BE2C (cell line): Measurements from ENCODE around the gene ABT1. TPM values are rescaled to one million over a fixed set of nuclear protein-coding genes. Genes with fewer than 3 reads are reported as not detected.
"Not testable (repeated sequence)": the region's sequence is repeated elsewhere in the genome, so short reads cannot be mapped to it uniquely, and the experiment has no call there.

Experiments used
- DNase-seq: peaks from one replicate; pipeline ENCODE4 v3.0.0-alpha.2; 2020
- H3K27me3 ChIP-seq: fragments of 250-450 bp; sonication (Bioruptor Pico); 2 replicates; pipeline ENCODE4 v1.5.1; 2020; ENCODE audit warnings: mild to moderate bottlenecking
- H3K36me3 ChIP-seq: fragments of 250-450 bp; sonication (Bioruptor Pico); 2 replicates; pipeline ENCODE4 v1.5.1; 2020; ENCODE audit warnings: mild to moderate bottlenecking
- H3K4me1 ChIP-seq: fragments of 250-450 bp; sonication (Bioruptor Pico); 2 replicates; pipeline ENCODE4 v1.5.1; 2020
- H3K4me3 ChIP-seq: 2 replicates; pipeline ENCODE4 v1.5.1; 2011; ENCODE audit warnings: low read depth, low read length
- H3K9me3 ChIP-seq: fragments of 250-450 bp; sonication (Bioruptor Pico); 2 replicates; pipeline ENCODE4 v1.5.1; 2020
- polyA plus RNA-seq: library from polyadenylated mRNA; unstranded; fragments of >200 nt; gene quantifications from one replicate; pipeline ENCODE4 v1.2.1, GENCODE V29; 2012; ENCODE audit warnings: low read depth, missing spikeins; ENCODE audit not compliant: insufficient read length, insufficient read depth
- TF ChIP-seq, protein P1 (sequence below): IDR thresholded peaks from 2 replicates; pipeline ENCODE4 v1.5.1; 2012; ENCODE audit warnings: mild to moderate bottlenecking, low read depth, low read length

ABT1 gene
- 65.8 TPM for polyA plus RNA-seq

DNA sequence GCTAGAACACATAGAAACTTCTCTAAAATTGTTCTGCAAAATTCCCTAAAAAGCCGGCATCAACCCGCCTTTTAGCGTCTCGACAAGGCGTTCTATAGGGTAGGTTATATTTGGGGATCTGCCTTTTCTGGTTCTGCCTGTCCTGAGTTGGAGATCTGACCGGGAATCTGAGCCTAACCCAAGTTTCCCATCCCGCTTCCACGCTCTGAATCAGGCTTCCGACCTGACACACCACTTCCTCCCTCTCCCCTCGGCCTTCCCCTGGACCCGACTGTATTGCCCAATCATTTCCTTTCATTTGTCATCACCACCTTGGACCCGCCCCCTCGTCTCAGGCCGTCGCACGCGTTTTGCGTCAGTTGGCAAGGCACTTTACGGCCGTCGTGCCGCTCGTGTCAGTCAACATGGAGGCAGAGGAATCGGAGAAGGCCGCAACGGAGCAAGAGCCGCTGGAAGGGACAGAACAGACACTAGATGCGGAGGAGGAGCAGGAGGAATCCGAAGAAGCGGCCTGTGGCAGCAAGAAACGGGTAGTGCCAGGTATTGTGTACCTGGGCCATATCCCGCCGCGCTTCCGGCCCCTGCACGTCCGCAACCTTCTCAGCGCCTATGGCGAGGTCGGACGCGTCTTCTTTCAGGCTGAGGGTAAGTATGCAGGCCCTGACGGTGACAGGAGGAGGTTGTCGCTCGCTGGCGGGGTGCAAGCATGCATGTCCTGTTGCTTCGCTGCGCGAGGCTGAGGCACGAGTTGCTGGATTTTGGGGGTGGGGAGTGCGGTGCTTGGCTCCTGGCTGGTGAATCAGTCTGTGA lies at the start of gene ABT1:
ABT1 (plus strand) TSS at position 375 of the 810 bp plus-strand sequence; CDS start at position 405, 30 bp downstream.
- H3K4me3 ChIP-seq, result peak within 1 kb of the TSS; percentile 97

DNA sequence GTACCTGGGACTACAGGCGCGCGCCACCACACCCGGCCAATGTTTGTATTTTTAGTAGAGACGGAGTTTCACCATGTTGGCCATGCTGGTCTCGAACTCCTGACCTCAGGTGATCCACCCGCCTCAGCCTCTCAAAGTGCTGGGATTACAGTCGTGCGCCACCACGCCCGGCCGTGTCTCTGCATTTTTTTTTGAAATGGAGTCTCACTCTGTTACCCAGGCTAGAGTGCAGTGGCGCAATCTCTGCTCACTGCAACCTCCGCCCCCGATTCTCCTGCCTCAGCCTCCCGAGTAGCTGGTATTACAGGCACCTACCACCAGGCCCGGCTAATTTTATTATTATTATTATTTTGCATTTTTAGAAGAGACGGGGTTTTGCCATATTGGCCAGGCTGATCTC lies 49.4 kb upstream of the ABT1 start:
- not testable (repeated sequence) for H3K9me3 ChIP-seq, H3K27me3 ChIP-seq, H3K4me3 ChIP-seq, H3K4me1 ChIP-seq, DNase-seq, H3K36me3 ChIP-seq

More for the DNA sequence above, at the start of gene ABT1:
- H3K36me3 ChIP-seq, result peaks cover 22% of the 10 kb centered on the region
- no peaks in the 10 kb centered on the region for H3K9me3 ChIP-seq
- H3K27me3 ChIP-seq, result no peaks in the 10 kb centered on the region
- TF ChIP-seq, protein P1, sequence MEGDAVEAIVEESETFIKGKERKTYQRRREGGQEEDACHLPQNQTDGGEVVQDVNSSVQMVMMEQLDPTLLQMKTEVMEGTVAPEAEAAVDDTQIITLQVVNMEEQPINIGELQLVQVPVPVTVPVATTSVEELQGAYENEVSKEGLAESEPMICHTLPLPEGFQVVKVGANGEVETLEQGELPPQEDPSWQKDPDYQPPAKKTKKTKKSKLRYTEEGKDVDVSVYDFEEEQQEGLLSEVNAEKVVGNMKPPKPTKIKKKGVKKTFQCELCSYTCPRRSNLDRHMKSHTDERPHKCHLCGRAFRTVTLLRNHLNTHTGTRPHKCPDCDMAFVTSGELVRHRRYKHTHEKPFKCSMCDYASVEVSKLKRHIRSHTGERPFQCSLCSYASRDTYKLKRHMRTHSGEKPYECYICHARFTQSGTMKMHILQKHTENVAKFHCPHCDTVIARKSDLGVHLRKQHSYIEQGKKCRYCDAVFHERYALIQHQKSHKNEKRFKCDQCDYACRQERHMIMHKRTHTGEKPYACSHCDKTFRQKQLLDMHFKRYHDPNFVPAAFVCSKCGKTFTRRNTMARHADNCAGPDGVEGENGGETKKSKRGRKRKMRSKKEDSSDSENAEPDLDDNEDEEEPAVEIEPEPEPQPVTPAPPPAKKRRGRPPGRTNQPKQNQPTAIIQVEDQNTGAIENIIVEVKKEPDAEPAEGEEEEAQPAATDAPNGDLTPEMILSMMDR, result no peak
- DNase-seq, result peak; percentile 97
- no peaks in the 10 kb centered on the region for H3K4me1 ChIP-seq

DNA sequence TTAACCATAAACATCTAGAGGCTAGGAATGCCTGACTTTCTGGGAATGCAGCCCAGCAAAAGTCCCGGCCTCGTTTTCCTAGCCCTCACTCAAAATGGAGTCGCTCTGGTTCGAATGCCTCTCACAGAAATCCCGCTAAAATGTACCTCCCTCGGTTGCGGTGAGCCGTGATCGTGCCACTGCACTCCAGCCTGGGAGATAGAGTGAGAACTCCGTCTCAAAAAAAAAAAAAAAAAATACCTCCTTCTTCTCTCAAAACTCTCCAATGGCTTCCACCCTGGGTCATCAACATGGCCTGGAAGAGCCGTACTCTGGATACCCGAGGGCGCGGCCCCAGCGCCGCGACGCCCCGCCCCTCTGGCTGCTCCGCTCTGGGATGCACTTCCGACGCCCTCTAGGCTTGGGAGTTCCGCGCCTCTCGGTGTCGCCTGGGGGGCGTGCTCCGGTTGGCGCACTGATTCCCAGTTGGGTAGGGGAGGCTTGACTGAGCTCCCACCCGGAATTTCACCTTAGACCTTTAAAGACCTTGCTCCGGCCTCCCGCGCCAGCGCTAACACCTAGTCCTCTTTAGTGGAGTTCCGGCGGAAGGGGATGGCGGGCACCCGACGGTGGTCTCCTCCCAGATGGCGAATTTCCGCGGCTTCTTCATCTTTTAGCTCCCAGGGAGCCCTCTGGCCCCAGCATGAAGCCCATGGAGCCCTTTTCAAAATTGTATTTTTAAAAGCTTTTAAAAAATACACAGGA lies 46.3 kb upstream of the ABT1 start:
- H3K4me3 ChIP-seq, result peak overlapping the region; percentile 72
- H3K9me3 ChIP-seq, result no peaks in the 10 kb centered on the region
- no peaks in the 10 kb centered on the region for H3K4me1 ChIP-seq
- TF ChIP-seq, protein P1, result no peak
- peaks cover 3% of the 10 kb centered on the region; the same call in 1 of the 2 replicates for H3K36me3 ChIP-seq
- H3K27me3 ChIP-seq, result no peaks in the 10 kb centered on the region
- peak; percentile 84 for DNase-seq

DNA sequence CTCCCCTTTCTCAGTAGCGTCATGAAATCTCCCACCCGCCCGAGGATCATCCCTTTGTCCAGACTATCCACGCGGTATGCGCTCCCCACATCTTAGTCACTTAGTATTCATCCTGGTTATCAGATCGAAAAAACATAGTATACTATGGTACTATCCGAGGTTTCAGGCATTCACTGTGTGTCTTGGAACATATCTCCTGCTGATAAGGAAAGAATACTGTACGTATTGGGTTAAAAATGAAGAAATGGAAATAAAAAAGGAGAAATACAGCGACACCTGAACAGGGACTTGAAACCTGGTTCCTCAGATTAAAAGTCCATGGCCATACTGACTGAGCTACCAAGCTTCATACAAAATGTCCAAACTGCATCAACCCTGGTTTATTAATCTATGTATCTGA lies 44.5 kb upstream of the ABT1 start:
- no peak for DNase-seq
- H3K4me1 ChIP-seq, result no peaks in the 10 kb centered on the region
- no peaks in the 10 kb centered on the region for H3K27me3 ChIP-seq
- H3K9me3 ChIP-seq, result no peaks in the 10 kb centered on the region
- TF ChIP-seq, protein P1, result no peak
- H3K36me3 ChIP-seq, result no peaks in the 10 kb centered on the region
- peak overlapping the region; percentile 88 for H3K4me3 ChIP-seq

DNA sequence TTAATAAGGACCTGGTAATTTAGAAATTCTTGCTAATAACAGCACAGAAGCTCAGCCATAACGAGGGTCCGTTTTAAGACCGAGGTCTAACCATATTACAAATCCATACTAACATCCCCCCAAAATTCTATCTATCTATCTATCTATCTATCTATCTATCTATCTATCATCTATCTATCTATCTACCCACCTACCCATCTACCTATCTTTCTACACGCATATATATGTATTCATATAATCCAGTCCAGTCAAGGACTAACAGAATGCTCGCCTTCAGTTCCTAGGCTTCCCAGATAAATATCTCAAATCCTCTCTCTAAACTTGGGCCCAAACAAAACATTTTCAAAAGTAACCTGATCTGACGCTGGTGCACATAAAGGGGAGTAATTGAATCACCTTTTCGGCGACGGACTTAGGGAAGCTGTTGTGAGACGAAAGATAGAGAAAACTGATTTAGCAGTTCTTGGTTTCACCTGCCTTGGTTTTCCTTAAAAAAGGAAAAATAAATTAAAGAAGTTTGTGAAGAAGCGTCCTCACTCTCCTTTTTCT lies 44.0 kb upstream of the ABT1 start:
- Histone ChIP-seq H3K27me3 (no peaks in the 10 kb centered on the region), H3K4me1 (no peaks in the 10 kb centered on the region), H3K36me3 (no peaks in the 10 kb centered on the region), H3K9me3 (no peaks in the 10 kb centered on the region), H3K4me3 (peak overlapping the region; percentile 88)
- DNase-seq, result no peak
- TF ChIP-seq, protein P1, result no peak

DNA sequence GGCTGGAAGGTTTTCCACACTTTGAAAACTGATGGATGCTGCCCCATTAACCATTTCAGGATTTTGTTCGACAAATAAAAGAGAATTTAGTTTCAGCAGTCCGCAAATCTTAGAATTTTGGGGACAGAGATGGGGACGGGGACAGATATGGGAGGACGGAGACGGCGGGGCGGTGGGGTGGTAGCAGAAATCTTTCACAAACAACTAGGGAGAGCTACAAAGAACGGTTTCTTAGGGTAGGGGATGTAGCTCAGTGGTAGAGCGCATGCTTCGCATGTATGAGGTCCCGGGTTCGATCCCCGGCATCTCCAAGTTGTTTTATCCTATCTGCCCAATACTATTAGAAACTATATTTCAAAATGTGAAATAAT lies 43.5 kb upstream of the ABT1 start:
- DNase-seq, result peak; percentile 69
- Histone ChIP-seq H3K4me1 (no peaks in the 10 kb centered on the region), H3K9me3 (no peaks in the 10 kb centered on the region), H3K27me3 (no peaks in the 10 kb centered on the region), H3K4me3 (peak overlapping the region; percentile 88), H3K36me3 (no peaks in the 10 kb centered on the region)
- TF ChIP-seq, protein P1, result no peak
